GM12878 (cell line): ENCODE results near the gene EIF3M. TPM values are rescaled to one million over a fixed set of nuclear protein-coding genes. Genes with fewer than 3 reads are reported as not detected.
"Not testable (repeated sequence)": the region's sequence is repeated elsewhere in the genome, so short reads cannot be mapped to it uniquely, and the experiment has no call there.

ENCODE experiments used
- ATAC-seq: fragments of 200-7000 bp; cut with Tn5 transposase; 3 replicates; pipeline ENCODE4 v1.9.1; 2020; ENCODE audit warnings: mild to moderate bottlenecking, moderate library complexity
- BruUV-seq: library from RNA; stranded (reverse); fragments of 400-500 nt; replicated peaks from 2 replicates; lab custom pipeline; 2021; lab: Mats Ljungman, UMichigan
- CTCF ChIA-PET: fragments of 300-600 bp; sonication (Branson Sonifier 250); formaldehyde crosslinking; extraction: SDS; loops from one replicate; lab custom pipeline; 2021; ENCODE audit warnings: inconsistent platforms; lab: Yijun Ruan, JAX
- POLR2A ChIA-PET: fragments of 350-600 bp; formaldehyde crosslinking; extraction: SDS; loops from one replicate; lab custom pipeline; 2021; ENCODE audit warnings: inconsistent platforms; lab: Charles Lee
- RAD21 ChIA-PET: fragments of 300-600 bp; sonication (Branson Sonifier 250); formaldehyde crosslinking; loops from one replicate; lab custom pipeline; 2023; ENCODE audit warnings: antibody characterized with exemption; ENCODE audit not compliant: unreplicated experiment; lab: Charles Lee
- SMC1A ChIA-PET: fragments of 300-600 bp; sonication (Branson Sonifier 250); formaldehyde crosslinking; loops from one replicate; lab custom pipeline; 2023; ENCODE audit not compliant: unreplicated experiment, uncharacterized antibody; lab: Charles Lee
- DNase-seq: peaks from one replicate; pipeline ENCODE4 v3.0.0-alpha.2; 2011; ENCODE audit warnings: low read depth, low spot score
- FAIRE-seq: peaks from 3 replicates; lab custom pipeline; 2011; peaks lifted over from hg19 to GRCh38; lab: Jason Lieb, UNC
- H2AFZ ChIP-seq: 2 replicates; pipeline ENCODE4 v1.6.0; 2011; ENCODE audit warnings: low read depth, low read length, control low read depth; ENCODE audit not compliant: control insufficient read depth
- H3K27ac ChIP-seq: 2 replicates; pipeline ENCODE4 v1.5.1; 2011; ENCODE audit warnings: control low read depth; ENCODE audit not compliant: control insufficient read depth, insufficient read depth
- H3K27me3 ChIP-seq, 2 experiments: replicated peaks in 1 of 2; 2 replicates each; pipeline versions ENCODE4 v1.6.0 to v1.6.1; 2011; ENCODE audit warnings: low read length in 1 of 2; ENCODE audit not compliant: control insufficient read depth in 2 of 2, insufficient read depth in 2 of 2
- H3K36me3 ChIP-seq, 2 experiments: 2 replicates each; pipeline ENCODE4 v1.5.1; 2011; ENCODE audit warnings: low read length in 1 of 2; ENCODE audit not compliant: control insufficient read depth in 2 of 2, insufficient read depth in 2 of 2
- H3K4me1 ChIP-seq: 2 replicates; pipeline ENCODE4 v1.6.1; 2011; ENCODE audit warnings: mild to moderate bottlenecking, low read length, moderate library complexity, mixed read lengths; ENCODE audit not compliant: control insufficient read depth, insufficient read depth
- H3K4me2 ChIP-seq: 2 replicates; pipeline ENCODE4 v1.6.0; 2011; ENCODE audit warnings: control low read depth; ENCODE audit not compliant: control insufficient read depth, insufficient read depth
- H3K4me3 ChIP-seq: fragments of 200-600 bp; sonication (generic); 2 replicates; pipeline ENCODE4 v1.5.1; 2016
- H3K79me2 ChIP-seq: 2 replicates; pipeline ENCODE4 v1.6.0; 2011; ENCODE audit warnings: low read length; ENCODE audit not compliant: control insufficient read depth, insufficient read depth
- H3K9ac ChIP-seq: 2 replicates; pipeline ENCODE4 v1.8.0; 2011; ENCODE audit warnings: low read length, control low read depth, mixed read lengths; ENCODE audit not compliant: control insufficient read depth, insufficient read depth
- H3K9me3 ChIP-seq: replicated peaks from 3 replicates; pipeline ENCODE4 v1.5.1; 2011; ENCODE audit warnings: mild to moderate bottlenecking, low read length; ENCODE audit not compliant: control insufficient read depth, insufficient read depth
- H4K20me1 ChIP-seq: 2 replicates; pipeline ENCODE4 v1.6.0; 2011; ENCODE audit not compliant: control insufficient read depth, insufficient read depth
- POLR2AphosphoS5 ChIP-seq: IDR thresholded peaks from 2 replicates; pipeline ENCODE4 v1.6.1; 2011; ENCODE audit warnings: mild to moderate bottlenecking, low read length, inconsistent platforms
- WGBS: methylation state at CpG from one replicate; pipeline ENCODE4 v1.1.6; 2016; ENCODE audit warnings: low lambda C conversion rate; ENCODE audit not compliant: insufficient replicate concordance, insufficient coverage; ENCODE audit errors: missing lambda C conversion rate; 5-methylcytosine and 5-hydroxymethylcytosine counted together
- in situ Hi-C: fragments of 300-500 bp; cut with MboI; formaldehyde crosslinking; loops from 9 replicates; pipeline ENCODE4 v1.14.3; 2018; ENCODE audit warnings: mixed read lengths
- intact Hi-C: fragments of 100-400 bp; cut with micrococcal nuclease; formaldehyde crosslinking; loops from one replicate; pipeline ENCODE4 v1.14.2; 2022; ENCODE audit not compliant: unreplicated experiment
- polyA plus RNA-seq, 11 experiments: library from polyadenylated mRNA; depleted of rRNA in 4 of 11; unstranded in 6 of 11; stranded (reverse) in 5 of 11; fragments of >200 nt; fragmentation: Nextera tagmentation in 4 of 11; fragmentation: Illumina TruSeq in 1 of 11; extraction: Ambion mirVana in 4 of 11; extraction: Trizol in 1 of 11; gene quantifications; 1 replicate in 1 of 11; 2 replicates in 10 of 11; pipeline versions ENCODE4 v1.2.1 to v1.2.3, GENCODE V29; 2011 to 2016; ENCODE audit warnings: inconsistent platforms in 2 of 11, missing spikeins in 2 of 11, low read depth in 1 of 11
- total RNA-seq, 4 experiments: library from RNA; depleted of rRNA in 3 of 4; stranded (reverse); fragments of >200 nt in 3 of 4; fragmentation: Illumina TruSeq in 1 of 4; extraction: Trizol in 1 of 4; gene quantifications; 2 replicates each; pipeline versions ENCODE4 v1.2.1 to v1.2.3, GENCODE V29; 2013 to 2021
- TF ChIP-seq, protein P1 (sequence below): fragments of 450-650 bp; IDR thresholded peaks from 2 replicates; pipeline ENCODE4 v1.6.1; 2017; ENCODE audit warnings: mild to moderate bottlenecking
- TF ChIP-seq, protein P2 (sequence below): fragments of 450-650 bp; IDR thresholded peaks from 2 replicates; pipeline ENCODE4 v1.6.1; 2017; ENCODE audit warnings: antibody characterized with exemption, mild to moderate bottlenecking, moderate library complexity

The EIF3M gene
- total and polyA plus RNA-seq, 10 of the 15 experiments (the other 5 are each of a cell fraction or from before 2014, with no cell fraction given), result 392 to 1,205 (median 593) TPM

DNA sequence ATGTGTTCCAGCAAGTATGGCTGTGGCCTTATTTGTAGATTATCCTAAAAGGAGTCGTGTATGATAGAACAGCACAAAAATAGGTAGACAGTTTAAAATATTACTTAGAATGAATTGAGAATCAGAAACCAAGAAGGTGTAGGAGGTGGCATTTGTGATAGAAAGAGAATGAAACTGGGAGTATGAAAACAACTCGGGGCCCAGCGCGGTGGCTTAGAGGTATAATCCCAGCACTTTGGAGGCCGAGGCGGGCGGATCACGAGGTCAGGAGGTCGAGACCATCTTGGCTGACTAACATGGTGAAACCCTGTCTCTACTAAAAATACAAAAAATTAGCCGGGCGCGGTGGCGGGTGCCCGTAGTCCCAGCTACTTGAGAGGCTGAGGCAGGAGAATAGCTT is 12.5 kb downstream of the EIF3M start:
- TF ChIP-seq, protein P1, sequence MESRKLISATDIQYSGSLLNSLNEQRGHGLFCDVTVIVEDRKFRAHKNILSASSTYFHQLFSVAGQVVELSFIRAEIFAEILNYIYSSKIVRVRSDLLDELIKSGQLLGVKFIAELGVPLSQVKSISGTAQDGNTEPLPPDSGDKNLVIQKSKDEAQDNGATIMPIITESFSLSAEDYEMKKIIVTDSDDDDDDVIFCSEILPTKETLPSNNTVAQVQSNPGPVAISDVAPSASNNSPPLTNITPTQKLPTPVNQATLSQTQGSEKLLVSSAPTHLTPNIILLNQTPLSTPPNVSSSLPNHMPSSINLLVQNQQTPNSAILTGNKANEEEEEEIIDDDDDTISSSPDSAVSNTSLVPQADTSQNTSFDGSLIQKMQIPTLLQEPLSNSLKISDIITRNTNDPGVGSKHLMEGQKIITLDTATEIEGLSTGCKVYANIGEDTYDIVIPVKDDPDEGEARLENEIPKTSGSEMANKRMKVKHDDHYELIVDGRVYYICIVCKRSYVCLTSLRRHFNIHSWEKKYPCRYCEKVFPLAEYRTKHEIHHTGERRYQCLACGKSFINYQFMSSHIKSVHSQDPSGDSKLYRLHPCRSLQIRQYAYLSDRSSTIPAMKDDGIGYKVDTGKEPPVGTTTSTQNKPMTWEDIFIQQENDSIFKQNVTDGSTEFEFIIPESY, result 0 out of 2 replicates have a peak, but pooled peaks have one; percentile 45
- H3K9ac ChIP-seq, intact Hi-C loops, POLR2A ChIA-PET, in situ Hi-C loops, H3K79me2 ChIP-seq, H3K27me3 ChIP-seq, H3K4me3 ChIP-seq, H3K27ac ChIP-seq, H3K4me2 ChIP-seq, ATAC-seq, H4K20me1 ChIP-seq, H3K4me1 ChIP-seq, RAD21 ChIA-PET, H2AFZ ChIP-seq, FAIRE-seq, BruUV-seq, H3K9me3 ChIP-seq, DNase-seq, CTCF ChIA-PET: not testable (repeated sequence)
- SMC1A ChIA-PET, result interaction anchor here (2.9 kb wide), 1 partner anchor 9 kb away, joined by 10 read pairs; no protein-coding TSS in a partner anchor
- peaks cover 0 to 48% of the 10 kb centered on the region in 2 experiments for H3K36me3 ChIP-seq
- WGBS, result 93% methylated on average over 14 of the region's 14 CpGs

DNA sequence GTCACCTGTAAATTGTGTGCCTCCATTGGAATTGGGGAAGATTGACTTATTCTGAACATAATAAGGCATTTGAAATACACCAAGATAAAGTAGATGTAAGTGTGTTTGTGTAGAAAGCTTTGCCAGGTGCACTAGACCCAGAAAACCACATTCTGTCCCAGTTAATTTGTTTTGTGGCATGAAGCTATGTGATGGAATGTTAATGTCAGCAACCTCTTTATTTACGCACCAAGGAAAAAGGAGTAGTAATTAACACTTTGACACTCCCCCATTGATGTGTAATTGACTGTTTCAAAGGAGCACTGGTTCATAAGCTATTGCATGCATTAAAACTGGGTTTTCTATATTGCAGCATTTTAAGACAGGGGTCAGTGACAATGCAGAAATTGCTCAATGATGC is 14.3 kb downstream of the EIF3M start:
- Histone ChIP-seq H4K20me1 (no peaks in the 10 kb centered on the region), H3K4me3 (no peak overlapping the region), H3K9ac (no peak overlapping the region), H3K27ac (no peak overlapping the region), H3K4me1 (no peaks in the 10 kb centered on the region), H3K79me2 (no peaks in the 10 kb centered on the region; the same call in none of the 2 replicates), H2AFZ (no peak overlapping the region), H3K27me3 (no peaks in the 10 kb centered on the region), H3K36me3 (peaks cover 0 to 30% of the 10 kb centered on the region in 2 experiments), H3K4me2 (no peak overlapping the region), H3K9me3 (no peaks in the 10 kb centered on the region)
- FAIRE-seq (no peak), DNase-seq (no peak), ATAC-seq (no peak)
- POLR2A ChIA-PET, result no interaction called here
- SMC1A ChIA-PET, result interaction anchor here (0.6 to 1.0 kb wide), 2 partner anchors 20 to 1144 kb away, joined by 3 read pairs; no protein-coding TSS in a partner anchor
- in situ Hi-C loops, result no loop called here
- intact Hi-C loops, result no loop called here
- TF ChIP-seq, protein P2, sequence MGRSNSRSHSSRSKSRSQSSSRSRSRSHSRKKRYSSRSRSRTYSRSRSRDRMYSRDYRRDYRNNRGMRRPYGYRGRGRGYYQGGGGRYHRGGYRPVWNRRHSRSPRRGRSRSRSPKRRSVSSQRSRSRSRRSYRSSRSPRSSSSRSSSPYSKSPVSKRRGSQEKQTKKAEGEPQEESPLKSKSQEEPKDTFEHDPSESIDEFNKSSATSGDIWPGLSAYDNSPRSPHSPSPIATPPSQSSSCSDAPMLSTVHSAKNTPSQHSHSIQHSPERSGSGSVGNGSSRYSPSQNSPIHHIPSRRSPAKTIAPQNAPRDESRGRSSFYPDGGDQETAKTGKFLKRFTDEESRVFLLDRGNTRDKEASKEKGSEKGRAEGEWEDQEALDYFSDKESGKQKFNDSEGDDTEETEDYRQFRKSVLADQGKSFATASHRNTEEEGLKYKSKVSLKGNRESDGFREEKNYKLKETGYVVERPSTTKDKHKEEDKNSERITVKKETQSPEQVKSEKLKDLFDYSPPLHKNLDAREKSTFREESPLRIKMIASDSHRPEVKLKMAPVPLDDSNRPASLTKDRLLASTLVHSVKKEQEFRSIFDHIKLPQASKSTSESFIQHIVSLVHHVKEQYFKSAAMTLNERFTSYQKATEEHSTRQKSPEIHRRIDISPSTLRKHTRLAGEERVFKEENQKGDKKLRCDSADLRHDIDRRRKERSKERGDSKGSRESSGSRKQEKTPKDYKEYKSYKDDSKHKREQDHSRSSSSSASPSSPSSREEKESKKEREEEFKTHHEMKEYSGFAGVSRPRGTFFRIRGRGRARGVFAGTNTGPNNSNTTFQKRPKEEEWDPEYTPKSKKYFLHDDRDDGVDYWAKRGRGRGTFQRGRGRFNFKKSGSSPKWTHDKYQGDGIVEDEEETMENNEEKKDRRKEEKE, result no peak
- 0 out of 2 replicates have a peak, but pooled peaks have one; percentile 23 for TF ChIP-seq POLR2AphosphoS5
- 100% methylated on average over 1 of the region's 1 CpG for WGBS
- BruUV-seq, result no TSS peak
- RAD21 ChIA-PET, result no interaction called here
- CTCF ChIA-PET, result interaction anchor here (0.7 kb wide), 1 partner anchor 9 kb away, joined by 4 read pairs; no protein-coding TSS in a partner anchor
